Measurements from ENCODE around the gene MMAB.

Gene MMAB

GRCh38 chr12:109560867-109561710 lies 12.2 kb downstream of the MMAB start:
- ATAC-seq (ENCODE audit: low read depth): no peak
- Histone ChIP-seq H3K27me3 (ENCODE audit: insufficient read depth, poor library complexity, severe bottlenecking) (no peaks in the 10 kb centered on the region), H3K27ac (ENCODE audit: poor library complexity, severe bottlenecking) (no peak overlapping the region), H3K9me3 (ENCODE audit: severe bottlenecking) (no peaks in the 10 kb centered on the region), H3K36me3 (ENCODE audit: low read depth) (peaks cover 14% of the 10 kb centered on the region), H3K4me3 (ENCODE audit: severe bottlenecking) (no peak overlapping the region), H3K4me1 (ENCODE audit: insufficient read depth, poor library complexity, severe bottlenecking) (no peaks in the 10 kb centered on the region)
- no peak for DNase-seq (ENCODE audit: low spot score)
- TF ChIP-seq CTCF (IDR thresholded peaks at IDR 0.05; ENCODE audit: poor library complexity, severe bottlenecking): no peak

- Histone ChIP-seq H3K27ac (ENCODE audit: poor library complexity, severe bottlenecking) (no peak overlapping the region), H3K4me1 (ENCODE audit: insufficient read depth, poor library complexity, severe bottlenecking) (no peaks in the 10 kb centered on the region), H3K36me3 (ENCODE audit: low read depth) (peaks cover 4% of the 10 kb centered on the region; the same call in 1 of the 2 replicates), H3K4me3 (ENCODE audit: severe bottlenecking) (no peak overlapping the region), H3K9me3 (ENCODE audit: severe bottlenecking) (no peaks in the 10 kb centered on the region), H3K27me3 (ENCODE audit: insufficient read depth, poor library complexity, severe bottlenecking) (peaks cover 2% of the 10 kb centered on the region)
- TF ChIP-seq CTCF (IDR thresholded peaks at IDR 0.05; ENCODE audit: poor library complexity, severe bottlenecking): no peak
- no peak for DNase-seq (ENCODE audit: low spot score)
- no peak for ATAC-seq (ENCODE audit: low read depth)
Measured at GRCh38 chr12:109559601-109560000, 13.7 kb downstream of the MMAB start.

- H3K9me3 ChIP-seq (ENCODE audit: severe bottlenecking): no peaks in the 10 kb centered on the region
- no peak overlapping the region for H3K4me3 ChIP-seq (ENCODE audit: severe bottlenecking)
- no peak overlapping the region for H3K27ac ChIP-seq (ENCODE audit: poor library complexity, severe bottlenecking)
- ATAC-seq (ENCODE audit: low read depth): no peak
- DNase-seq (ENCODE audit: low spot score): no peak
- TF ChIP-seq CTCF (IDR thresholded peaks at IDR 0.05; ENCODE audit: poor library complexity, severe bottlenecking): no peak
- peaks cover 3% of the 10 kb centered on the region; the same call in 1 of the 2 replicates for H3K36me3 ChIP-seq (ENCODE audit: low read depth)
- peaks cover 7% of the 10 kb centered on the region for H3K27me3 ChIP-seq (ENCODE audit: insufficient read depth, poor library complexity, severe bottlenecking)
- H3K4me1 ChIP-seq (ENCODE audit: insufficient read depth, poor library complexity, severe bottlenecking): no peaks in the 10 kb centered on the region
Measured at GRCh38 chr12:109559200-109559505, 14.2 kb downstream of the MMAB start.

GRCh38 chr12:109558374-109559199 lies 14.7 kb downstream of the MMAB start:
- no peak for TF ChIP-seq CTCF (IDR thresholded peaks at IDR 0.05; ENCODE audit: poor library complexity, severe bottlenecking)
- peaks cover 1% of the 10 kb centered on the region; the same call in 1 of the 2 replicates for H3K36me3 ChIP-seq (ENCODE audit: low read depth)

More at GRCh38 chr12:109558374-109559199, 14.7 kb downstream of the MMAB start:
- DNase-seq (ENCODE audit: low spot score) (no peak), ATAC-seq (ENCODE audit: low read depth) (no peak)
- Histone ChIP-seq H3K4me3 (ENCODE audit: severe bottlenecking) (no peak overlapping the region), H3K9me3 (ENCODE audit: severe bottlenecking) (no peaks in the 10 kb centered on the region), H3K27me3 (ENCODE audit: insufficient read depth, poor library complexity, severe bottlenecking) (peaks cover 12% of the 10 kb centered on the region), H3K27ac (ENCODE audit: poor library complexity, severe bottlenecking) (no peak overlapping the region), H3K4me1 (ENCODE audit: insufficient read depth, poor library complexity, severe bottlenecking) (no peaks in the 10 kb centered on the region)
